GM13976 (cell line): Measurements from ENCODE around the gene S100A14.
"Not testable (repeated sequence)": the region's sequence is repeated elsewhere in the genome, so short reads cannot be mapped to it uniquely, and the experiment has no call there.

Experiments
- DNase-seq: peaks from one replicate; pipeline ENCODE4 v3.0.0; 2012; ENCODE audit warnings: low spot score
- in situ Hi-C: fragments of 300-500 bp; cut with MboI; formaldehyde crosslinking; loops from one replicate; pipeline ENCODE4 v1.12.0; 2022; ENCODE audit warnings: low sequenced_read_pairs, mixed read lengths, inconsistent platforms; ENCODE audit not compliant: unreplicated experiment
- TF ChIP-seq, protein P1 (sequence below): IDR thresholded peaks from 2 replicates; pipeline ENCODE4 v1.5.1; 2012; ENCODE audit warnings: borderline replicate concordance, mild to moderate bottlenecking; ENCODE audit not compliant: insufficient read depth; ENCODE audit errors: extremely low read depth, missing control alignments, control extremely low read depth

S100A14 gene

DNA sequence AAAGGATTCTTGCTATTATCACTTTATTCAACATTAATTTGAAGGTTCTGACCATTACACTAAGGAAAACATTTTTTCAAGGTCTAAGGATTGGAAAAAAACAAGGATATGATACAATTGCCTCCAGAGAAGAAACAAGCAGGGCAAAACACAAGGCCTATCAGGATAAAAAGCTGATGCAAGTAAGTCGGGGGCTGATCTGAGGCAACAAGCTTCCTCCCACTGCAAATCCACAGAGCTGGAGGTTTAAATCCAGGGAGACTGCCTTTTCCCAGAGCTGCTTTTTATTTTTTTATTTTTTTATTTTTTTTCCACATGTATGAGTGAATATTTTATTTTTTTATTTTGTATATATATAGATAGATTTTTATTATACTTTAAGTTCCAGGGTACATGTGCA is 31.1 kb downstream of the S100A14 start:
- in situ Hi-C loops = no loop called here
- TF ChIP-seq, protein P1, sequence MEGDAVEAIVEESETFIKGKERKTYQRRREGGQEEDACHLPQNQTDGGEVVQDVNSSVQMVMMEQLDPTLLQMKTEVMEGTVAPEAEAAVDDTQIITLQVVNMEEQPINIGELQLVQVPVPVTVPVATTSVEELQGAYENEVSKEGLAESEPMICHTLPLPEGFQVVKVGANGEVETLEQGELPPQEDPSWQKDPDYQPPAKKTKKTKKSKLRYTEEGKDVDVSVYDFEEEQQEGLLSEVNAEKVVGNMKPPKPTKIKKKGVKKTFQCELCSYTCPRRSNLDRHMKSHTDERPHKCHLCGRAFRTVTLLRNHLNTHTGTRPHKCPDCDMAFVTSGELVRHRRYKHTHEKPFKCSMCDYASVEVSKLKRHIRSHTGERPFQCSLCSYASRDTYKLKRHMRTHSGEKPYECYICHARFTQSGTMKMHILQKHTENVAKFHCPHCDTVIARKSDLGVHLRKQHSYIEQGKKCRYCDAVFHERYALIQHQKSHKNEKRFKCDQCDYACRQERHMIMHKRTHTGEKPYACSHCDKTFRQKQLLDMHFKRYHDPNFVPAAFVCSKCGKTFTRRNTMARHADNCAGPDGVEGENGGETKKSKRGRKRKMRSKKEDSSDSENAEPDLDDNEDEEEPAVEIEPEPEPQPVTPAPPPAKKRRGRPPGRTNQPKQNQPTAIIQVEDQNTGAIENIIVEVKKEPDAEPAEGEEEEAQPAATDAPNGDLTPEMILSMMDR = no peak
- no peak for DNase-seq

DNA sequence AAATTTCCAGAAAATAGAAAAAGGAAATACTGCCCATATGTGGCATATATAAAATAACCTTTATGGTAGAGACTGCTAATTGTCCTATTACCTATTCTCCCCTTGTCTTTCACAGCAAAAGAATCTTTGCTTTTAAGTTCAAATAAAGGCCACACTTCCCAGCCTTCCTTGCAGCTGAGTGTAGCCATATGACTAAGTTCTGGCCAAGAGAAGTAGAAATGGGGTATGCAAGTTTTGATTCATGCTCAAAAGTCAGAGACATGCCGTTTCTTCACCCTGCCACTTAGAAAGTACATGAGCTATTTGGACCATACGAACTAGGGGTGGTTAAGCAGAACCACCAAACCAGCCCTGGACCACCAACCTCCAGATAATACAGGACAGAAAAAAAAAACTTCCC is 32.1 kb downstream of the S100A14 start:
- no peak for DNase-seq
- TF ChIP-seq, protein P1 = no peak
- in situ Hi-C loops = no loop called here

DNA sequence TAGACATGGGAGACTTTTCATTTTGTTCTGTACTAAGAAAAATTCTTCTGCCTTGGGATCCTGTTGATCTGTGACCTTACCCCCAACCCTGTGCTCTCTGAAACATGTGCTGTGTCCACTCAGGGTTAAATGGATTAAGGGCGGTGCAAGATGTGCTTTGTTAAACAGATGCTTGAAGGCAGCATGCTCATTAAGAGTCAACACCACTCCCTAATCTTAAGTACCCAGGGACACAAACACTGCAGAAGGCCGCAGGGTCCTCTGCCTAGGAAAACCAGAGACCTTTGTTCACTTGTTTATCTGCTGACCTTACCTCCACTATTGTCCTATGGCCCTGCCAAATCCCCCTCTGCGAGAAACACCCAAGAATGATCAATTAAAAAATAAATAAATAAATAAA is 32.6 kb downstream of the S100A14 start:
- DNase-seq, in situ Hi-C loops: not testable (repeated sequence)

GRCh38 chr1:153582836-153583235 is 33.3 kb downstream of the S100A14 start:
- in situ Hi-C loops, DNase-seq: not testable (repeated sequence)

GRCh38 chr1:153578936-153579335 is 37.2 kb downstream of the S100A14 start:
- in situ Hi-C loops = no loop called here
- no peak for DNase-seq
- TF ChIP-seq, protein P1 = no peak

- no peak for DNase-seq
- TF ChIP-seq, protein P1 = no peak
- in situ Hi-C loops = no loop called here
Observed at GRCh38 chr1:153578490-153578889, 37.6 kb downstream of the S100A14 start.

DNA sequence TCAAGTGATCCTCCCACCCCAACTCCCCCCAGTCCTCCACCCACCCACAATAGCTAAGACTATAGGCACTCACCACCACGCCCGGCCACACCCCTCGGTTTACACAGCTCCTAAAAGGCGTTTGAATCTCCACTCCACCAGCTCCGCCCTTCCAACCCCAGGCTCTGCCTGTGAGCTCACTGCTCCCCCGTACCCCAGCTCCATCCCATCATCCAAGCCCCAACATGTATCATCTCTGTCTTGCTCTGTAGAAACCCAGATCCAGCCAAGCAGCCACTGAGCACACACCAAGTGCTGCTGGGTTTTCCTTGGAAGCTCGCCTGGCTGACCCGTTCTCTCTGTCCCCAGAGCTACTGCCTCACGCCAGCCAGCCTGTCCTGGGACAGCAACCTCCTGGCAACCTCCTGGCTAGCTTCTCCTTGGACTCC is 38.5 kb downstream of the S100A14 start:
- no peak for DNase-seq
- in situ Hi-C loops = no loop called here
- TF ChIP-seq, protein P1 = no peak

DNA sequence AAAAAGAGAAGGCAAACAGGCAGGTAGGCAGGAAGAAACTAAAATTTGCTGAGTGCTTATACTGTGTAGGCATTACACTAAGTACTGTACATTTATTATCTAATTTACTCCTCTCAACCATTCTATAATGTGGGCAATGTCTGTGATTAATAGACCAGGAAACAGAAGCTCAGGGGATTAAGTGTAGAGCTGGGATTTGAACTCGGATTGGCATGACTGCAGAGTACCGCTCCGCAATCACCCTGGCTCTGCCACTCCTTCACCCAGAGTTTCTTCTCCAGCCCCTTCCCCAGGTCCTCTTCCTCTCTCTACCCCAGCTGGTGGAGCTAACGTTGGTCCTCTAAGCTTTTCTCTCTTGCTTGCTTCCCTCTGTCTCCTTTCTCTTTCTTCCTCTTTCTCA is 39.0 kb downstream of the S100A14 start:
- in situ Hi-C loops = no loop called here
- DNase-seq = no peak
- TF ChIP-seq, protein P1 = no peak

DNA sequence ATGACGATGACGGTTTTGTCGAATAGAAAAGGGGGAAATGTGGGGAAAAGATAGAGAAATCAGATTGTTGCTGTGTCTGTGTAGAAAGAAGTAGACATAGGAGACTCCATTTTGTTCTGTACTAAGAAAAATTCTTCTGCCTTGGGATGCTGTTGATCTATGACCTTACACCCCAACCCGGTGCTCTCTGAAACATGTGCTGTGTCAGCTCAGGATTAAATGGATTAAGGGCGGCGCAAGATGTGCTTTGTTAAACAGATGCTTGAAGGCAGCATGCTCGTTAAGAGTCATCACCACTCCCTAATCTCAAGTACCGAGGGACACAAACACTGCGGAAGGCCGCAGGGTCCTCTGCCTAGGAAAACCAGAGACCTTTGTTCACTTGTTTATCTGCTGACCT is 40.6 kb downstream of the S100A14 start:
- in situ Hi-C loops, DNase-seq: not testable (repeated sequence)

GRCh38 chr1:153575081-153575491 is 41.0 kb downstream of the S100A14 start:
- in situ Hi-C loops, DNase-seq: not testable (repeated sequence)
